ENCODE data around the gene ANO8.

- no peak for TF ChIP-seq POLR2AphosphoS5 (IDR thresholded peaks at IDR 0.05; ENCODE audit: low read depth, low read length)
- no peak for TF ChIP-seq TAF1 (IDR thresholded peaks at IDR 0.05; ENCODE audit: borderline replicate concordance, low read depth, low read length)
Measured at GRCh38 chr19:17323964-17324332, 10.7 kb downstream of the ANO8 start.

Measured in GM12892 (cell line).